Vagina (tissue), 2 donors: ENCODE measurements around the gene ESPL1. TPM values are rescaled to one million over a fixed set of nuclear protein-coding genes. Genes with fewer than 3 reads are reported as not detected.

ENCODE experiments used
- DNase-seq, 2 donors: peaks; one replicate each; pipeline ENCODE4 v3.0.0-alpha.2; 2017; ENCODE audit errors: extremely low spot score in 2 of 2
- H3K27ac ChIP-seq: fragments of 200-600 bp; sonication (generic); one replicate; pipeline ENCODE4 v1.5.1; 2019
- H3K27me3 ChIP-seq: fragments of 200-600 bp; sonication (generic); one replicate; pipeline ENCODE4 v1.5.1; 2019
- H3K36me3 ChIP-seq, 2 donors: fragments of 200-600 bp; sonication (generic); one replicate each; pipeline ENCODE4 v1.5.1; 2017 to 2019
- H3K4me1 ChIP-seq: fragments of 200-600 bp; sonication (generic); one replicate; pipeline ENCODE4 v1.5.1; 2019
- H3K4me3 ChIP-seq, 2 donors: fragments of 200-600 bp; sonication (generic); 1 replicate in 1 of 2; 2 replicates in 1 of 2; pipeline ENCODE4 v1.5.1; 2016 to 2019
- H3K9me3 ChIP-seq: fragments of 200-600 bp; sonication (generic); one replicate; pipeline ENCODE4 v1.5.1; 2019
- POLR2A ChIP-seq, 2 donors: fragments of 450-650 bp; IDR thresholded peaks; one replicate each; pipeline ENCODE4 v1.6.1; 2017; ENCODE audit warnings: antibody characterized with exemption in 2 of 2, mild to moderate bottlenecking in 2 of 2, moderate library complexity in 2 of 2
- POLR2AphosphoS5 ChIP-seq, 2 donors: sonication (generic); formaldehyde crosslinking; IDR thresholded peaks; one replicate each; pipeline ENCODE4 v1.9.0; 2017; ENCODE audit warnings: antibody characterized with exemption in 2 of 2, mild to moderate bottlenecking in 2 of 2, low read depth in 1 of 2; ENCODE audit not compliant: insufficient read depth in 1 of 2
- intact Hi-C: fragments of 100-400 bp; cut with DNase I; formaldehyde crosslinking; loops from one replicate; pipeline ENCODE4 v1.15.1; 2023
- total RNA-seq: library from RNA; depleted of rRNA; stranded (reverse); fragments of >200 nt; gene quantifications from one replicate; pipeline ENCODE4 v1.2.3, GENCODE V29; 2016
- TF ChIP-seq, protein P1 (sequence below), 3 experiments: fragments of 450-650 bp in 2 of 3; fragments of 200-600 bp in 1 of 3; sonication (generic) in 1 of 3; IDR thresholded peaks; one replicate each; pipeline ENCODE4 v1.5.1; 2017 to 2019; ENCODE audit warnings: antibody characterized with exemption in 3 of 3, mild to moderate bottlenecking in 2 of 3, moderate library complexity in 2 of 3

Gene ESPL1
- total RNA-seq, 1 donor from 2014 or later: 17.7 TPM

DNA sequence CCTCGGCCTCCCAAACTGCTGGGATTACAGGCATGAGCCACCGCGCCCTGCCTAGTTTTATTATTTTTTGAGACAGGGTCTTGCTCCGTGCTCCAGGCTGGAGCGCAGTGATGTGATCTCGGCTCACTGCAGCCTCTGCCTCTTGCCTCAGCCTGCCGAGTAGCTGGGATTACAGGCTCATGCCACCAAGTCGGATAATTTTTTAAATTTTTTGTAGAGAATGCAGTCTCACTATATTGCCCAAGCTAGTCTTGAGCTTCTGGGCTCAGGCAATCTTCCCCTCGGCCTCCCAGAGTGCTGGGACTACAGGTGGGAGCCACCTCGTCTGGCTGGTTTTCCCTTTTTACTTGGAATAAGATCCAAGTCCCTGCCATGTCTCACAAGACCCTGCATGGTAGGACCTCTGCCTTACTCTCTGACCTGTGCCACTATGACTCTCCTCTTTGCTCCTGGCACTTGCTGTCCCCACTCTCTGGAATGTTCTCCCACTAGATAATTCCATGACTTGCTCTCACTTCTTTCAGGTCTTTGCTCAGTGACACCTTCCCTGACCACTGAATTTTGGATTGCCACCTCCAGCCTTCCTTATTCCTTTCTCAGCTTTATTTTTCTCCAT is 28.3 kb upstream of the ESPL1 start:
- Histone ChIP-seq H3K4me1 (peaks cover 17% of the 10 kb centered on the region), H3K27me3 (no peaks in the 10 kb centered on the region), H3K9me3 (no peaks in the 10 kb centered on the region), H3K4me3 (no peak overlapping the region), H3K36me3 (no peaks in the 10 kb centered on the region), H3K27ac (no peak overlapping the region)
- TF ChIP-seq, protein P1, sequence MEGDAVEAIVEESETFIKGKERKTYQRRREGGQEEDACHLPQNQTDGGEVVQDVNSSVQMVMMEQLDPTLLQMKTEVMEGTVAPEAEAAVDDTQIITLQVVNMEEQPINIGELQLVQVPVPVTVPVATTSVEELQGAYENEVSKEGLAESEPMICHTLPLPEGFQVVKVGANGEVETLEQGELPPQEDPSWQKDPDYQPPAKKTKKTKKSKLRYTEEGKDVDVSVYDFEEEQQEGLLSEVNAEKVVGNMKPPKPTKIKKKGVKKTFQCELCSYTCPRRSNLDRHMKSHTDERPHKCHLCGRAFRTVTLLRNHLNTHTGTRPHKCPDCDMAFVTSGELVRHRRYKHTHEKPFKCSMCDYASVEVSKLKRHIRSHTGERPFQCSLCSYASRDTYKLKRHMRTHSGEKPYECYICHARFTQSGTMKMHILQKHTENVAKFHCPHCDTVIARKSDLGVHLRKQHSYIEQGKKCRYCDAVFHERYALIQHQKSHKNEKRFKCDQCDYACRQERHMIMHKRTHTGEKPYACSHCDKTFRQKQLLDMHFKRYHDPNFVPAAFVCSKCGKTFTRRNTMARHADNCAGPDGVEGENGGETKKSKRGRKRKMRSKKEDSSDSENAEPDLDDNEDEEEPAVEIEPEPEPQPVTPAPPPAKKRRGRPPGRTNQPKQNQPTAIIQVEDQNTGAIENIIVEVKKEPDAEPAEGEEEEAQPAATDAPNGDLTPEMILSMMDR (IDR thresholded peaks at IDR 0.05): no peak
- TF ChIP-seq POLR2A (IDR thresholded peaks at IDR 0.05) (no peak), POLR2AphosphoS5 (IDR thresholded peaks at IDR 0.05; ENCODE audit: insufficient read depth in 1 of 2, low read depth in 1 of 2) (no peak)
- DNase-seq: peak; percentile 70
- intact Hi-C loops: no loop called here

DNA sequence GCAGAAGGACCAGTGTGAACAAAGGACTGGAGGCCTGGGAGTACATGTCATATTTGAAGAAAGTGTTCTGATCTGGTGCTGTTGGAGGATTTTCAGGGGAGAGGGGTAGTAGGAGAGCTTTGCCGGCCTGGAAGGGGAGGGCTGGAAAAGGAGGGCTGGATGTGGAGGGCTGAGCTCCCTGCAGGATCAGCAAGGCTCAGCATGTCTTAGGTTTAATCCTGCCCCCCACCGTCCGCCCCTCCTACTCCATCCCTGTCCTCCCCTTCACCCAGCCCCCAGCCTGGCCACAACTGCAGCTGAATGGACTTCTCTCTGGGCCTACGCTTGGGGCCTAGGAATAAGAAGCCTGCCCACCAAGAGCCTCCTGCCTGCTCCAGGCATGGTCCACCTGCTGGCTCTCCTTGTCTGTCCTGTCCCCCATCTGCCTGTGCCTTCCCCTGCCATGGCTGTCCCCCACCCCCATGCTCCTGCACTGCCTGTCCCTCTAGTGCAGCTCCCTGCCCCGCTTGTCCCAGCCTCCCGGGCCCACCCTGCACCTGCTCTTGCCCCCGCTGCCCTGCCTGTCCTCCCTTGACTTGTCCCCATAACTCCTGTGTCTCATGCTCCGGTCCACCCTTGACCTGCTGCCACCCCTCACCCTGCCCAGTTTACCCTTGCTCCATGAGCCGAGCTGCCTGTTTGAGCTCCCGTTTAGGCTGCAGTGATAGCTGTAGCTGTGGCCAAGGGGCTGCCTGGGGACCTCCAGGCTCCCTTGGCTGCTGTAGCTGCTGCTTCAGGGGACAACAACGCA is 26.3 kb upstream of the ESPL1 start:
- Histone ChIP-seq H3K27ac (no peak overlapping the region), H3K9me3 (no peaks in the 10 kb centered on the region), H3K36me3 (no peaks in the 10 kb centered on the region), H3K27me3 (no peaks in the 10 kb centered on the region), H3K4me3 (no peak overlapping the region), H3K4me1 (peaks cover 2% of the 10 kb centered on the region)
- DNase-seq: peak in 1 of 2 donors; percentile 72
- TF ChIP-seq, protein P1 (IDR thresholded peaks at IDR 0.05): no peak
- TF ChIP-seq POLR2A (IDR thresholded peaks at IDR 0.05) (no peak), POLR2AphosphoS5 (IDR thresholded peaks at IDR 0.05; ENCODE audit: insufficient read depth in 1 of 2, low read depth in 1 of 2) (no peak)
- intact Hi-C loops: no loop called here

DNA sequence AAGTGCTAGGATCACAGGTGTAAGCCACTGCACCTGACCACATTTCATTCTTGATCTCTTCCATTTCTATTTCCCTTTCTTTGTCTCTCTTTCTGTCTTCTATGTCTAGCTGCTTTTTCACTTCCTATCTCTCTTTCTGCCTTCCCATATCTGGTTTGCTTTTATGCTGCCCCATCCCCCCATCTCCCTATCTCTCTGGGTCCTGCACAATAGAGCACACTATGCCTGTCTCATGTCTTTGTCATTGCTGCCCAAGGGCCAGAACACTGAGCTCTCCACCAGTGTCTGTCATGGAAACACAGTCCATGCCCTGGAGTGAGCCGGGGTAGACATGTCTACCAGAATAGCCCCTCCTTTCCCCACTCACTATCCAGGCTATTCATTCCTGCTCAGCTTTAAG is 23.8 kb upstream of the ESPL1 start:
- Histone ChIP-seq H3K27ac (no peak overlapping the region), H3K4me3 (no peak overlapping the region), H3K4me1 (no peaks in the 10 kb centered on the region), H3K27me3 (no peaks in the 10 kb centered on the region), H3K9me3 (no peaks in the 10 kb centered on the region), H3K36me3 (no peaks in the 10 kb centered on the region)
- DNase-seq: no peak
- intact Hi-C loops: no loop called here
- no peak for TF ChIP-seq POLR2AphosphoS5 (IDR thresholded peaks at IDR 0.05; ENCODE audit: insufficient read depth in 1 of 2, low read depth in 1 of 2)
- TF ChIP-seq, protein P1 (IDR thresholded peaks at IDR 0.05): no peak
- TF ChIP-seq POLR2A (IDR thresholded peaks at IDR 0.05): no peak

DNA sequence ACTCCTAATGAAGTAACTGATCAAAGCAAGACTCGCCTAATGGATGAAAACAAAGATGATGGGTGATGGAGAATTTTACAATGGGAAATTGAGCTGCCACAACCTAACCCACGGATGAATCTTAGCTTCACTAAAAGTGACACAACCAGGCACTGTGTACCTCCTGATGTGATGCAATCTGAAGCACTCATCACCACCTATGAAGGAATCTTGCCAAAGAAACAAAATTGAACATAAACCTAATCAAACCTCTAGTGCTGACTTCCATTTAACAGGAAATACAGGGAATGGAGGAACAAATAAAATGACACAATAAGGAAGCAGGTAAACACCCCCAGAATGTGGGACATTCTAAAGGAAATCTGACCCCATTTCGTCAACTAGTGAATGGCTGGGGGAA is 22.8 kb upstream of the ESPL1 start:
- no peak overlapping the region for H3K27ac ChIP-seq
- no peaks in the 10 kb centered on the region for H3K36me3 ChIP-seq
- no peaks in the 10 kb centered on the region for H3K9me3 ChIP-seq
- H3K4me3 ChIP-seq: no peak overlapping the region
- intact Hi-C loops: no loop called here
- no peaks in the 10 kb centered on the region for H3K27me3 ChIP-seq
- DNase-seq: no peak
- peaks cover under 1% of the 10 kb centered on the region for H3K4me1 ChIP-seq
- TF ChIP-seq POLR2AphosphoS5 (IDR thresholded peaks at IDR 0.05; ENCODE audit: insufficient read depth in 1 of 2, low read depth in 1 of 2): no peak
- no peak for TF ChIP-seq POLR2A (IDR thresholded peaks at IDR 0.05)
- TF ChIP-seq, protein P1 (IDR thresholded peaks at IDR 0.05): no peak
